Measurements from ENCODE around the gene F2.

The F2 gene

GRCh38 chr11:46718155-46719019 is 626 bp upstream of the F2 start:
- DNase-seq, result no peak

GRCh38 chr11:46719543-46720218 is 668 bp downstream of the F2 start:
- no peak for DNase-seq

DNA sequence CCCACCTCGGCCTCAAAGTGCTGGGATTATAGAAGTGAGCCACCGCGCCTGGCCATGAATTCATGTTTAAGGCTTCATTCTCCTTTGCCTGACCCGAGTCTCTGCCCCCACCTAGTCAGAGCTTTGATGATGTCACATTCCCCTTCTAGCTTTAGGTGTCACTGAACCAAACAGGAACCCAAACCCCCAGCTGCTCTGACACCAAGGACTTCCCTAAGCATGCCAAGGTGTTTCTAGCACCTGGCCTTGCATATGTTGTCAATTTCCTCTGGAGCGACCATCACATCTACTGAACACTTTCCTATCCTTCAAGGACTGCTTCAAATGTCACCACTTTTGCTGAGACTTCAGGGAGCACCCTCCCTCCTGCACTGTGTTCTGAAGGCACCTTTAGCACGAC is 2.3 kb downstream of the F2 start:
- DNase-seq, result no peak

GRCh38 chr11:46722566-46723358 is 3.7 kb downstream of the F2 start:
- no peak for DNase-seq

DNA sequence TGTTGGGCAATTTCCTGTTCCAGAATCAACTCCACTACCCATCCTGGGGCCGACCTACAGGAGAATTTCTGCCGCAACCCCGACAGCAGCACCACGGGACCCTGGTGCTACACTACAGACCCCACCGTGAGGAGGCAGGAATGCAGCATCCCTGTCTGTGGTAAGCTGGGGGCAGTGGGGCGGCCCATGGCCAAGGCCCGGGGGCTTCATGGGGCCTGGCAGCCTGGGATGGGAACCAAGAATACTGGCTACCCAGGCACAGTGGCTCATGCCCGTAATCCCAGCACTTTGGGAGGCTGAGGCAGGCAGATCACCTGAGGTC is 4.3 kb downstream of the F2 start:
- DNase-seq, result no peak

GRCh38 chr11:46724088-46724487 is 5.1 kb downstream of the F2 start:
- no peak for DNase-seq

GRCh38 chr11:46725338-46726205 is 6.6 kb downstream of the F2 start:
- DNase-seq, result no peak

DNA sequence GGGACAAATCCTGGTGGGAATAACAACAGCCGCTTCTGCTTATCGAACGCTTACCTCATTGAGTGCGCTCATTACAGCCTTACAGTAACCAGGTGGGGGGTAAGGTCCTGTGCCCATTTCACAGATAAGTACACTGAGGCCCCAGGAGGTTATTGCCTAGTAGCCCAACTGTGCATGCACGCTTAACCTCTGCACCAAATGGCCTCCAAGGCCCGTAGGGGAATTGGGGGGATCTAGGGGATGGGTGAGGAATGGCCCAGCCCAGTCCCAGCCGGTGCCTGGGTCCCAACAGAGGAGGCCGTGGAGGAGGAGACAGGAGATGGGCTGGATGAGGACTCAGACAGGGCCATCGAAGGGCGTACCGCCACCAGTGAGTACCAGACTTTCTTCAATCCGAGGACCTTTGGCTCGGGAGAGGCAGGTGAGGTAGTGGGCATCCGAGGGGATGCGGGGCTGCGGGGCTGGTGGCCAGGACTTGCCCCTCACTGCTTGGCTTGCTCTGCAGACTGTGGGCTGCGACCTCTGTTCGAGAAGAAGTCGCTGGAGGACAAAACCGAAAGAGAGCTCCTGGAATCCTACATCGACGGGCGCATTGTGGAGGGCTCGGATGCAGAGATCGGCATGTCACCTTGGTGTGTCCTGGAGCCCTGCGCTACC is 7.3 kb downstream of the F2 start:
- no peak for DNase-seq

DNA sequence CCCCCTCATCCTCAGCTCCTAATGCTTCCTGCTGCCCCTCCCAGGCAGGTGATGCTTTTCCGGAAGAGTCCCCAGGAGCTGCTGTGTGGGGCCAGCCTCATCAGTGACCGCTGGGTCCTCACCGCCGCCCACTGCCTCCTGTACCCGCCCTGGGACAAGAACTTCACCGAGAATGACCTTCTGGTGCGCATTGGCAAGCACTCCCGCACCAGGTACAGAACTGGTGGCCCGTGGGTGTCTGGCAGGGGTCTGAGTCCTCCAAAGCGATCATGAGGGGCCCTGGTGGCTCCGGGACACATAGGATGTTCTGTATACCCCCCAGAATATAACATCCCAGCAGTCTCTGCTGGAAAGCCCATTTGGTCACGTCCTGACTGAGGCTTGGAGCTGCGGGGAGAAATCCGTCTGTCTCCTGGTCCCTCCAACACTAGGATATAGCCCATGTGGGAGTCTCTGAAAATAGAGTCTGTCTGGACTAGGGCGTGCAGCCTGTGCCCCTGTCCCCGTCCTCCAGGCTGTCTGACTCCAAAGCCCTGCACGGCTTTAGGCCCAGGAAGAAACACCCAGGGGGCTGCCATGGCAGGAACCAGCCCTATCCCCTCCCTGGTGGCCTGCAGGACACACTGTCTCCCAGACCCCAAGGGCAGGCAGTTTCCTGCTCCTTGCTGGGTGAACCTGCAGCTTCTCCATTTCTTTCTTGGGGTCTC is 9.1 kb downstream of the F2 start:
- DNase-seq, result no peak

DNA sequence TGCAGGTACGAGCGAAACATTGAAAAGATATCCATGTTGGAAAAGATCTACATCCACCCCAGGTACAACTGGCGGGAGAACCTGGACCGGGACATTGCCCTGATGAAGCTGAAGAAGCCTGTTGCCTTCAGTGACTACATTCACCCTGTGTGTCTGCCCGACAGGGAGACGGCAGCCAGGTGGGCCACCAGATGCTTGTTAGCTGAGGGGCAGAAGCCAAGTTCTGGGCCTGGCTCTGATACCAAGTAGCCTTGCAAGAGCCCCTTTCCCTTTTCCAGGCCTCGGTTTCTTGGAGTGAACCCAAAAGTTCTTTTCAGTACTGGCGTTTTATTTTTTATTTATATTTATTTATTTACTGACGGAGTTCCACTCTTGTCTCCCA is 9.6 kb downstream of the F2 start:
- no peak for DNase-seq

GRCh38 chr11:46729110-46730027 is 10.4 kb downstream of the F2 start:
- DNase-seq, result no peak

DNA sequence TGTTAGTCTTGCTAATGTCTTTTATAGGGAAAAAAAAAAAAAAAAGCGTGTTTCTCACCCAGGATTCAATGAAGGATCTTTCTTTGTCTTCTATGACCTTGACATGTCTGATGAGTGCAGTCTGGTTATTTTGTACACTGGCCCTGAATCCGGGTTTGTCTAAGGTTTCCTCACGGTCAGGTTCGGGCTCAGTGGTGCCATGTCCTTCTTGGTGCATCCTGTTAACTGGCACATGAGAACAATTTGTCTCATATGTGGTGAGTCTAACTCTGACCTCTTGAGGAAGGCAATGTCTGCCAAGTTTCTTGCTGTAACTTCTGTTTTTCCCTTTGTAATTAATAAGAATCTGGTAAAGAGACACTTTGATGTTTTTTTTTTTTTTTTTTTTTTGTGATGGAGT is 12.5 kb downstream of the F2 start:
- no peak for DNase-seq

GRCh38 chr11:46733234-46733633 is 14.2 kb downstream of the F2 start:
- DNase-seq, result no peak

GRCh38 chr11:46736146-46736545 is 17.1 kb downstream of the F2 start:
- DNase-seq, result no peak

DNA sequence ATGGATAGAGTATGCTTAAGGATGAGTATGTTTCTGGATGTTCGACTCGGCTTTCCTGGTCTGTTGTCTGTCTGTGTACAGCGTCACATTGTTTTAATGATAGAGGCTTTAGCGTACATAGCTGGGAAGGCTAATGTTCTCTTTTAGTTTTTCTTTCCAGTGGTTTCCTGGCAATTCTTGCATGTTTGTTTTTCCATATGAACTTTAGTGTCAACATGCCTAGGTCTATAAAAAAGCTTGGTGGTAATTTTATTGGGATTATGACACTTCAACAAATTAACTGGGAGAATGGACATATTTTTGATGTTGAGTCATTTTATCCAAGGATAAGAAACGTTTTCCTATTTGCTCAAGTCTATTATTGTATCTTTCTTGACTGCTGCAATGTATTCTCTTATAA is 17.6 kb downstream of the F2 start:
- DNase-seq, result no peak

DNA sequence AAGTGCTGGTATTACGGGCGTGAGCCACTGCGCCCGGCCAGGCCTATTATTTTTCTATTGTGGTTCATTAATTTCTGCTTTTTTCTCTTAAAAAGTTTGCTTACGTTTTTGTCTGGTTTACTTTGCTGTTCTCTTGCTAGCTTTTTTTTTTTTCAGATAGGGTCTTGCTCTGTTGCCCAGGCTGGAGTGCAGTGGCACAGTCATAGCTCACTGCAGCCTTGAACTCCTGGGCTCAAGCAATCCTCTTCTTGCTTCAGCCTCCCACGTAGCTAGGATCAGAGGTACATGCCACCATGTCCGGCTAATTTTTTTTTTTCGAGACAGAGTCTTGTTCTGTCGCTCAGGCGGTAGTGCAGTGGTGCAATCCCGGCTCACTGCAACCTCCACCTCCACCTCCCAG is 18.7 kb downstream of the F2 start:
- DNase-seq, result no peak

DNA sequence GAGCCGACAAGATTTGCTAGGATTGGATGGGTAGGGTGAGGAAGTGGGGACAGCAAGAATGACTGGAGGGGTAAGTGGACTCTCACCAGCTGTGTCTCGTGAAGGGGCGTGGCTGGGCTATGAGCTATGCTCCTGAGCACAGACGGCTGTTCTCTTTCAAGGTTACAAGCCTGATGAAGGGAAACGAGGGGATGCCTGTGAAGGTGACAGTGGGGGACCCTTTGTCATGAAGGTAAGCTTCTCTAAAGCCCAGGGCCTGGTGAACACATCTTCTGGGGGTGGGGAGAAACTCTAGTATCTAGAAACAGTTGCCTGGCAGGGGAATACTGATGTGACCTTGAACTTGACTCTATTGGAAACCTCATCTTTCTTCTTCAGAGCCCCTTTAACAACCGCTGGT is 19.9 kb downstream of the F2 start:
- no peak for DNase-seq

- no peak for DNase-seq
These were observed 22.8 kb downstream of the F2 start for GRCh38 chr11:46741600-46742484.

DNA sequence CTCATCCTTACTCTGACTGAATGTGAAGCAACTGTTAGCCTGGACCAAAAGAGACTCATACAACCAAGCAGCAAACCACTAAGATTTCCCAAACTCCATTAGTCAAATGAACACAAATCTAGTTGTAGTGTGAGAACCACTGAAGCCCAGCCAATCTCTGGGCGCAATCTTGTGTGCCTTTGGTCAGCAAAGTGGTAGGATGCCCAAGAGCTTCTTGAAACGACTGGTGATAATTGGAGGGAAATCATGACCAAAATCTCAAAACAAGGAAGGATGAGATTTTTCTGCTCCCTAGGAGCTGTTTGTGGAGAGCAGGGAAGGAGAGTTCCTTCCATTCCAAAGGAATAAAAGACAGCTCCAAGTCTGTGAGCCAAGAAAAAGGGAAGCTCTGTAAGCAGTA is 24.0 kb downstream of the F2 start:
- DNase-seq, result no peak
